Heart right ventricle (tissue), 12 donors: ENCODE results near the gene QRFP. TPM values are rescaled to one million over a fixed set of nuclear protein-coding genes. Genes with fewer than 3 reads are reported as not detected.

Source experiments
- polyA plus RNA-seq, 2 donors: library from polyadenylated mRNA; stranded (reverse); fragments of 200-250 nt; gene quantifications; one replicate each; pipeline ENCODE4 v1.2.3, GENCODE V29; 2013
- total RNA-seq, 10 donors: library from RNA; stranded (reverse); fragmentation: NEBNext Ultra II Directional in 3 of 10; extraction: Animal tissue kit (Norgen Biotek cat#: 25700) in 3 of 10; gene quantifications; one replicate each; pipeline versions ENCODE4 v1.2.1 to v1.2.4, GENCODE V29; 2021 to 2023
- donor health status: ischemic (EF 13 %, LVEDD 7.1; RV severe dilation, severe dysfunction).
- donor health status: healthy with polysubstance abuse.
- donor health status: DM: no; HTN: yes; CAD: no.
- donor health status: DM: no; HTN: no; CAD: no.
- donor health status: ischemic (EF 25% LVEDD 6.9; RV normal size, moderate dysfunction).
- donor health status: ischemic (EF 25% LVEDD 5.7; RV mildly dilated, moderate dysfunction).
- donor health status: healthy.
- donor health status: nonischemic (EF 11% LVEDD 7.7; RV severe dilation, severe dysfunction).
- donor health status: DM: yes; HTN: yes; CAD: no.
- donor health status: PGD.
- donor health status: ischemic (EF 29% LVEDD 5.4; RV normal size, mild dysfunction).
- donor health status: nonischemic (EF 23%, LVEDD 6.1; RV moderate dilation, normal function).

Gene QRFP
- total and polyA plus RNA-seq, 12 donors, result 0.06 TPM; not detected in 11

Other genes starting within 250 kb of the QRFP start
- gene PRDM12, start 232.2 kb downstream of the QRFP start, total RNA-seq, result not detected
- under 1 TPM in 1 of 2 donors, not detected in 1; 0.01 TPM for gene PRDM12, start 232.2 kb downstream of the QRFP start, polyA plus RNA-seq
- gene EXOSC2, start 203.0 kb downstream of the QRFP start, total RNA-seq, result 10 to 100 TPM; 11.9 to 17.7 (median 13.1) TPM
- 10 to 100 TPM; 10.8 to 15.0 TPM for gene EXOSC2, start 203.0 kb downstream of the QRFP start, polyA plus RNA-seq
- 10 to 100 TPM; 27.1 to 48.8 (median 34.0) TPM for gene ABL1, start 61.6 kb downstream of the QRFP start, total RNA-seq
- 10 to 100 TPM; 16.2 TPM for gene ABL1, start 61.6 kb downstream of the QRFP start, polyA plus RNA-seq
- gene FIBCD1, start 42.4 kb upstream of the QRFP start, total RNA-seq, result 1 to 10 TPM in 4 of 10 donors, under 1 TPM in 6; 0.16 to 5.8 (median 0.74) TPM
- 1 to 10 TPM; 2.0 to 3.9 TPM for gene FIBCD1, start 42.4 kb upstream of the QRFP start, polyA plus RNA-seq
- gene LAMC3, start 112.4 kb upstream of the QRFP start, total RNA-seq, result 1 to 10 TPM in 2 of 10 donors, under 1 TPM in 7, not detected in 1; 0.11 to 5.4 (median 0.30) TPM
- under 1 TPM; 0.07 to 0.67 TPM for gene LAMC3, start 112.4 kb upstream of the QRFP start, polyA plus RNA-seq
- 10 to 100 TPM in 8 of 10 donors, 1 to 10 TPM in 2; 9.6 to 93.2 (median 14.8) TPM for gene AIF1L, start 199.7 kb upstream of the QRFP start, total RNA-seq
- 10 to 100 TPM; 15.3 to 25.2 TPM for gene AIF1L, start 199.7 kb upstream of the QRFP start, polyA plus RNA-seq
- gene NUP214, start 228.8 kb upstream of the QRFP start, total RNA-seq, result 10 to 100 TPM; 17.8 to 27.1 (median 23.6) TPM
- gene NUP214, start 228.8 kb upstream of the QRFP start, polyA plus RNA-seq, result 10 to 100 TPM; 13.8 to 21.5 TPM